ENCODE results near the gene PHLDA1. TPM values are rescaled to one million over a fixed set of nuclear protein-coding genes. Genes with fewer than 3 reads are reported as not detected.

The PHLDA1 gene
- total and polyA plus RNA-seq, 2 of the 13 experiments (the other 11 are each of a cell fraction or from before 2014, with no cell fraction given): 33.8 to 41.0 TPM

DNA sequence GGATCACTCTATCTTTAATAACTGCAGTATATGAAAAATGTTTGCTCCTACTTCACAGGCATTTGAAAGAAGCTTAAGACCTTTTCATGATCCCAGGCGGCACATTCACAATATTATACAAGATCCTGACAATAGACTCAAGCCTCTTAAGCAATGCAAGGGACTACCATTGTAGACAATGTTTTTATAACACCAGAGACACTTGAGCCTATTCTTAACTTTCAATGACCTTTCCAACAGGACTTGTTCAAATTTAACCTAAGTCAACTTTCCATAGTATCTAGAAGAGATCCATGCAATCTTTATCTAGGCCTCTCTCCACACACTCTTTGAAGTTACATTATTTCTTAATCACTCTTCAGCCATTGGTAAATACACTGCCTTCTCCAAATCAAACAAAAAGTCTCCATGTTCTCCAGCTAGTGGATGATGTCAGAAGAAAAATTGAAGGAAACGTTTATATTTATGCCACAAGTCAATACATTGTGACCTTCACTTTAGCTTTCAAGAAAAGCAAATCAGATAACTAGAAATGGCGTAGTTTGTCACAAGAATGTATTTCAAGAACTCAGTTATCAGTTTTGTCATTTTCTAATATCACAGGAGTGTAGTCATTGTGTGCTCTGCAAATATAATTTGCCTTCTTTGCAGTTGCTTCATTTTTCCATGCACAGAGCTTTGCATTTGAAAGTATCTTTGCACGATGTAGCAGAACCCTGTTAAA, 41.2 kb downstream of the PHLDA1 start (continued):
- TF ChIP-seq, protein P1, sequence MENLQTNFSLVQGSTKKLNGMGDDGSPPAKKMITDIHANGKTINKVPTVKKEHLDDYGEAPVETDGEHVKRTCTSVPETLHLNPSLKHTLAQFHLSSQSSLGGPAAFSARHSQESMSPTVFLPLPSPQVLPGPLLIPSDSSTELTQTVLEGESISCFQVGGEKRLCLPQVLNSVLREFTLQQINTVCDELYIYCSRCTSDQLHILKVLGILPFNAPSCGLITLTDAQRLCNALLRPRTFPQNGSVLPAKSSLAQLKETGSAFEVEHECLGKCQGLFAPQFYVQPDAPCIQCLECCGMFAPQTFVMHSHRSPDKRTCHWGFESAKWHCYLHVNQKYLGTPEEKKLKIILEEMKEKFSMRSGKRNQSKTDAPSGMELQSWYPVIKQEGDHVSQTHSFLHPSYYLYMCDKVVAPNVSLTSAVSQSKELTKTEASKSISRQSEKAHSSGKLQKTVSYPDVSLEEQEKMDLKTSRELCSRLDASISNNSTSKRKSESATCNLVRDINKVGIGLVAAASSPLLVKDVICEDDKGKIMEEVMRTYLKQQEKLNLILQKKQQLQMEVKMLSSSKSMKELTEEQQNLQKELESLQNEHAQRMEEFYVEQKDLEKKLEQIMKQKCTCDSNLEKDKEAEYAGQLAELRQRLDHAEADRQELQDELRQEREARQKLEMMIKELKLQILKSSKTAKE (CRISPR knock-in tag; IDR thresholded peaks at IDR 0.05; ENCODE audit: borderline replicate concordance): peak; percentile 77
- TF ChIP-seq ZNF446 (CRISPR knock-in tag; IDR thresholded peaks at IDR 0.05): no peak
- TF ChIP-seq, protein P2, sequence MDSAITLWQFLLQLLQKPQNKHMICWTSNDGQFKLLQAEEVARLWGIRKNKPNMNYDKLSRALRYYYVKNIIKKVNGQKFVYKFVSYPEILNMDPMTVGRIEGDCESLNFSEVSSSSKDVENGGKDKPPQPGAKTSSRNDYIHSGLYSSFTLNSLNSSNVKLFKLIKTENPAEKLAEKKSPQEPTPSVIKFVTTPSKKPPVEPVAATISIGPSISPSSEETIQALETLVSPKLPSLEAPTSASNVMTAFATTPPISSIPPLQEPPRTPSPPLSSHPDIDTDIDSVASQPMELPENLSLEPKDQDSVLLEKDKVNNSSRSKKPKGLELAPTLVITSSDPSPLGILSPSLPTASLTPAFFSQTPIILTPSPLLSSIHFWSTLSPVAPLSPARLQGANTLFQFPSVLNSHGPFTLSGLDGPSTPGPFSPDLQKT (CRISPR knock-in tag; IDR thresholded peaks at IDR 0.05; ENCODE audit: borderline replicate concordance): no peak
- TF ChIP-seq MIER3 (CRISPR knock-in tag; IDR thresholded peaks at IDR 0.05; ENCODE audit: borderline replicate concordance): peak; percentile 94; the same call in 1 of the 2 replicates
- TF ChIP-seq ETV5 (CRISPR knock-in tag; IDR thresholded peaks at IDR 0.05; ENCODE audit: borderline replicate concordance): peak; percentile 61
- TF ChIP-seq, protein P3, sequence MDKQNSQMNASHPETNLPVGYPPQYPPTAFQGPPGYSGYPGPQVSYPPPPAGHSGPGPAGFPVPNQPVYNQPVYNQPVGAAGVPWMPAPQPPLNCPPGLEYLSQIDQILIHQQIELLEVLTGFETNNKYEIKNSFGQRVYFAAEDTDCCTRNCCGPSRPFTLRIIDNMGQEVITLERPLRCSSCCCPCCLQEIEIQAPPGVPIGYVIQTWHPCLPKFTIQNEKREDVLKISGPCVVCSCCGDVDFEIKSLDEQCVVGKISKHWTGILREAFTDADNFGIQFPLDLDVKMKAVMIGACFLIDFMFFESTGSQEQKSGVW (CRISPR knock-in tag; IDR thresholded peaks at IDR 0.05; ENCODE audit: borderline replicate concordance): no peak
- no peak for TF ChIP-seq ZNF382 (CRISPR knock-in tag; IDR thresholded peaks at IDR 0.05; ENCODE audit: borderline replicate concordance)
- TF ChIP-seq ZNF775 (CRISPR knock-in tag; IDR thresholded peaks at IDR 0.05; ENCODE audit: borderline replicate concordance): peak; percentile 85
- TF ChIP-seq ZNF670 (CRISPR knock-in tag; IDR thresholded peaks at IDR 0.05; ENCODE audit: borderline replicate concordance): peak; percentile 41; the same call in 1 of the 2 replicates
- peak; percentile 93 for TF ChIP-seq SKI (IDR thresholded peaks at IDR 0.05; ENCODE audit: partially characterized antibody)
- TF ChIP-seq, protein P4, sequence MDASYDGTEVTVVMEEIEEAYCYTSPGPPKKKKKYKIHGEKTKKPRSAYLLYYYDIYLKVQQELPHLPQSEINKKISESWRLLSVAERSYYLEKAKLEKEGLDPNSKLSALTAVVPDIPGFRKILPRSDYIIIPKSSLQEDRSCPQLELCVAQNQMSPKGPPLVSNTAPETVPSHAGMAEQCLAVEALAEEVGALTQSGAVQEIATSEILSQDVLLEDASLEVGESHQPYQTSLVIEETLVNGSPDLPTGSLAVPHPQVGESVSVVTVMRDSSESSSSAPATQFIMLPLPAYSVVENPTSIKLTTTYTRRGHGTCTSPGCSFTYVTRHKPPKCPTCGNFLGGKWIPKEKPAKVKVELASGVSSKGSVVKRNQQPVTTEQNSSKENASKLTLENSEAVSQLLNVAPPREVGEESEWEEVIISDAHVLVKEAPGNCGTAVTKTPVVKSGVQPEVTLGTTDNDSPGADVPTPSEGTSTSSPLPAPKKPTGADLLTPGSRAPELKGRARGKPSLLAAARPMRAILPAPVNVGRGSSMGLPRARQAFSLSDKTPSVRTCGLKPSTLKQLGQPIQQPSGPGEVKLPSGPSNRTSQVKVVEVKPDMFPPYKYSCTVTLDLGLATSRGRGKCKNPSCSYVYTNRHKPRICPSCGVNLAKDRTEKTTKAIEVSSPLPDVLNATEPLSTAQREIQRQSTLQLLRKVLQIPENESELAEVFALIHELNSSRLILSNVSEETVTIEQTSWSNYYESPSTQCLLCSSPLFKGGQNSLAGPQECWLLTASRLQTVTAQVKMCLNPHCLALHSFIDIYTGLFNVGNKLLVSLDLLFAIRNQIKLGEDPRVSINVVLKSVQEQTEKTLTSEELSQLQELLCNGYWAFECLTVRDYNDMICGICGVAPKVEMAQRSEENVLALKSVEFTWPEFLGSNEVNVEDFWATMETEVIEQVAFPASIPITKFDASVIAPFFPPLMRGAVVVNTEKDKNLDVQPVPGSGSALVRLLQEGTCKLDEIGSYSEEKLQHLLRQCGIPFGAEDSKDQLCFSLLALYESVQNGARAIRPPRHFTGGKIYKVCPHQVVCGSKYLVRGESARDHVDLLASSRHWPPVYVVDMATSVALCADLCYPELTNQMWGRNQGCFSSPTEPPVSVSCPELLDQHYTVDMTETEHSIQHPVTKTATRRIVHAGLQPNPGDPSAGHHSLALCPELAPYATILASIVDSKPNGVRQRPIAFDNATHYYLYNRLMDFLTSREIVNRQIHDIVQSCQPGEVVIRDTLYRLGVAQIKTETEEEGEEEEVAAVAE (CRISPR knock-in tag; IDR thresholded peaks at IDR 0.05; ENCODE audit: borderline replicate concordance): peak; percentile 75; the same call in 1 of the 2 replicates
- TF ChIP-seq MBD4 (IDR thresholded peaks at IDR 0.05; ENCODE audit: borderline replicate concordance, low read length): peak; percentile 100
- no peak for TF ChIP-seq GLI4 (CRISPR knock-in tag; IDR thresholded peaks at IDR 0.05; ENCODE audit: borderline replicate concordance)
- peak; percentile 82 to 99 for TF ChIP-seq EP300 (IDR thresholded peaks at IDR 0.05; ENCODE audit: low read depth in 2 of 2, low read length in 2 of 2)
- TF ChIP-seq EP300 (CRISPR knock-in tag; IDR thresholded peaks at IDR 0.05; ENCODE audit: borderline replicate concordance): peak; percentile 98
- TF ChIP-seq ZBTB20 (CRISPR knock-in tag; IDR thresholded peaks at IDR 0.05; ENCODE audit: borderline replicate concordance, low read depth): peak; percentile 38; the same call in 1 of the 2 replicates
- TF ChIP-seq ARID2 (CRISPR knock-in tag; IDR thresholded peaks at IDR 0.05; ENCODE audit: borderline replicate concordance): 0 out of 2 replicates have a peak, but pooled peaks have one; percentile 64
- TF ChIP-seq TBX2 (CRISPR knock-in tag; IDR thresholded peaks at IDR 0.05; ENCODE audit: borderline replicate concordance): peak; percentile 72
- no peak for TF ChIP-seq RAD51 (IDR thresholded peaks at IDR 0.05; ENCODE audit: borderline replicate concordance)
- TF ChIP-seq ZFAT (CRISPR knock-in tag; conservative IDR thresholded peaks at IDR 0.05): no peak
